ENCODE measurements around the gene RAD51B. TPM values are rescaled to one million over a fixed set of nuclear protein-coding genes. Genes with fewer than 3 reads are reported as not detected.

RAD51B gene
- total RNA-seq, 2 donors from 2014 or later, result 37.0 to 49.7 TPM

DNA sequence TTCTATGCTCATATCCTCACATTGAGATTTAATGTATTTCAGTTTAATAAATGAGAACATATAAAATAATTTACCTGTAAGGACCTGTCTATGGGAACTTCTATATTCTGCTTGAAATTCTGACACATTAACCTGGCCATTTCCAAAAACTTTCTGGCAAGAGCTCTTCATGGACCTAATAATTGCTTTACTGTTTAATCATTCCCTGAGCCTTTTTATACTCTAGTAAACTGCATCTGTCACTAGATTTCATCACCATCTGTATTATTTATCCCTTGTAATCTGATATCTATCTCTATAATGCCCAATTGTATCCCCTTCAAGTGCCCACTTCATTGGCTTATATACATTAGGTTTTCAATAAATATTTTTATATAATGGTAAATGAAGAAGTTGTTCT, 327.7 kb downstream of the RAD51B start:
- Mint-ChIP-seq H3K9me3 (peaks cover 11% of the 10 kb centered on the region), H3K36me3 (ENCODE audit: low read depth) (no peaks in the 10 kb centered on the region), H3K27ac (no peak overlapping the region), H3K4me3 (no peak overlapping the region), H3K4me1 (peaks cover 29% of the 10 kb centered on the region), H3K27me3 (no peaks in the 10 kb centered on the region)
- no peak for ATAC-seq (replicated peaks)

DNA sequence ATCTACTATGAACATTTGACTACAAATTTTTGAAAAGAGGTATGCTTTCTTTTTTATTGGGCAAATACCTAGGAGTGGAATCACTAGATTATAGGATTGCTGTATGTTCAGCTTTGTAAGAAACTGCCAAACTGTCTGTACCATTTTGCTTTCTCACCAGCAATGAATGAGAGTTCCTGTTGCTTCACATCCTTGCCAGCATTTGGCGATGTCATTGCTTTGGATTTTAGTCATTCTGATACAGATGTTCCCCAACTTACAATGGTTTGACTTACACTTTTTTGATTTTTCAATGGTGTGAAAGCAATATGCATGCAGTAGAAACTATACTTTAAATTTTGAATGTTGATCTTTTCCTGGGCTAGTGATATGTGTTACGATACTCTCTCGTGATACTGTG, 328.7 kb downstream of the RAD51B start:
- no peaks in the 10 kb centered on the region for H3K27me3 Mint-ChIP-seq
- no peak overlapping the region for H3K4me3 Mint-ChIP-seq
- ATAC-seq (replicated peaks), result peak; percentile 26
- peaks cover 11% of the 10 kb centered on the region for H3K9me3 Mint-ChIP-seq
- peaks cover 26% of the 10 kb centered on the region for H3K4me1 Mint-ChIP-seq
- H3K36me3 Mint-ChIP-seq (ENCODE audit: low read depth), result no peaks in the 10 kb centered on the region
- H3K27ac Mint-ChIP-seq, result no peak overlapping the region

- H3K9me3 Mint-ChIP-seq, result peaks cover 11% of the 10 kb centered on the region
- no peak for ATAC-seq (replicated peaks)
Measured at GRCh38 chr14:68148763-68149162, 329.2 kb downstream of the RAD51B start.

GRCh38 chr14:68153275-68153674, 333.7 kb downstream of the RAD51B start:
- ATAC-seq (replicated peaks), result no peak
- no peaks in the 10 kb centered on the region for H3K4me1 Mint-ChIP-seq
- H3K27me3 Mint-ChIP-seq, result no peaks in the 10 kb centered on the region
- H3K36me3 Mint-ChIP-seq (ENCODE audit: low read depth), result no peaks in the 10 kb centered on the region
- H3K27ac Mint-ChIP-seq, result no peak overlapping the region
- no peak overlapping the region for H3K4me3 Mint-ChIP-seq
- H3K9me3 Mint-ChIP-seq, result peaks cover 12% of the 10 kb centered on the region

More at GRCh38 chr14:68148763-68149162, 329.2 kb downstream of the RAD51B start:
- Mint-ChIP-seq H3K4me3 (no peak overlapping the region), H3K4me1 (peaks cover 22% of the 10 kb centered on the region), H3K27me3 (no peaks in the 10 kb centered on the region), H3K27ac (no peak overlapping the region), H3K36me3 (ENCODE audit: low read depth) (no peaks in the 10 kb centered on the region)

DNA sequence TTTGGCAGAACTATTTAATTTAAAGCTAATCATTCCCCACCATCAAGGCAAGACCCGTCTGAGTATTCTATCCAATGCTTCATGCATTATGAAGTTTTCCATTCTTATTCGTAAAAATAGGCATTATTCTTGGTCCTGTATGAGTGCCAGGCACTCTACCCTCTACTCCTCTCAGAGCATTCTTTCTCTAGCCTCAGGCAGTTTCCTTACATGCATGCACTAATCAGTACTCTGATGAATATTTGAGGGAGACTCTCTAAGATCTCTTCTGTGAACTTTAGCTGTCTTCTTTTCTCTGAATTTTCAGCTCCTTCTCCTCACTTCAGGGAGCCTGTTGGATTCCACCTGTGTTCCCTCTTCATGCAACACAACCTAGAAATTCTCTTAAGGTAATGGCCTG, 334.7 kb downstream of the RAD51B start:
- peaks cover 12% of the 10 kb centered on the region for H3K9me3 Mint-ChIP-seq
- no peak for ATAC-seq (replicated peaks)
- no peak overlapping the region for H3K4me3 Mint-ChIP-seq
- H3K4me1 Mint-ChIP-seq, result no peaks in the 10 kb centered on the region
- H3K27ac Mint-ChIP-seq, result no peak overlapping the region
- H3K36me3 Mint-ChIP-seq (ENCODE audit: low read depth), result no peaks in the 10 kb centered on the region
- H3K27me3 Mint-ChIP-seq, result no peaks in the 10 kb centered on the region

DNA sequence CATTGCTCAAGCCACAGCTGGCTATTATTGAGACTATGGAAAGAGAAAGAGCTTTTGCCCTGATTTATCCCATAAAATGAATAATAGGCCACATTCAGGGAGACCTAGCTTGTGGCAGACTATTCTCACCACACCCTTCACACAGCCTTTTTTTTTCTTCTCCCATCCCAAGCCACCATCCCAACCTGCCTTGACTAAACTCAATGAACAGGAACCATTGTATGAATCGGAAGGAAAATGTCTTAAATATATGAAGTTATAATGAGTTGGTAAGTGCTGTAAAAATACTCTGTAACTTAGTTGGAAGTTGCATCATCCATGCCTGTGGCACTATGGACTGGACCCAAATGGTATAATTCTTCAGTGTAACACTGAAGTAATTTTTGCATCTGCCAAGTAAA, 338.4 kb downstream of the RAD51B start:
- Mint-ChIP-seq H3K9me3 (peaks cover 4% of the 10 kb centered on the region), H3K27me3 (no peaks in the 10 kb centered on the region), H3K27ac (no peak overlapping the region), H3K4me1 (no peaks in the 10 kb centered on the region), H3K36me3 (ENCODE audit: low read depth) (no peaks in the 10 kb centered on the region), H3K4me3 (no peak overlapping the region)
- ATAC-seq (replicated peaks), result no peak

- no peak overlapping the region for H3K27ac Mint-ChIP-seq
- H3K27me3 Mint-ChIP-seq, result no peaks in the 10 kb centered on the region
- peaks cover 4% of the 10 kb centered on the region for H3K9me3 Mint-ChIP-seq
- no peak for ATAC-seq (replicated peaks)
- no peak overlapping the region for H3K4me3 Mint-ChIP-seq
- no peaks in the 10 kb centered on the region for H3K4me1 Mint-ChIP-seq
- no peaks in the 10 kb centered on the region for H3K36me3 Mint-ChIP-seq (ENCODE audit: low read depth)
Measured at GRCh38 chr14:68158640-68159039, 339.1 kb downstream of the RAD51B start.

- Mint-ChIP-seq H3K36me3 (ENCODE audit: low read depth) (no peaks in the 10 kb centered on the region), H3K4me1 (no peaks in the 10 kb centered on the region), H3K4me3 (no peak overlapping the region), H3K27ac (no peak overlapping the region), H3K9me3 (no peaks in the 10 kb centered on the region), H3K27me3 (no peaks in the 10 kb centered on the region)
- ATAC-seq (replicated peaks), result no peak
Measured at GRCh38 chr14:68159701-68160633, 340.4 kb downstream of the RAD51B start.

DNA sequence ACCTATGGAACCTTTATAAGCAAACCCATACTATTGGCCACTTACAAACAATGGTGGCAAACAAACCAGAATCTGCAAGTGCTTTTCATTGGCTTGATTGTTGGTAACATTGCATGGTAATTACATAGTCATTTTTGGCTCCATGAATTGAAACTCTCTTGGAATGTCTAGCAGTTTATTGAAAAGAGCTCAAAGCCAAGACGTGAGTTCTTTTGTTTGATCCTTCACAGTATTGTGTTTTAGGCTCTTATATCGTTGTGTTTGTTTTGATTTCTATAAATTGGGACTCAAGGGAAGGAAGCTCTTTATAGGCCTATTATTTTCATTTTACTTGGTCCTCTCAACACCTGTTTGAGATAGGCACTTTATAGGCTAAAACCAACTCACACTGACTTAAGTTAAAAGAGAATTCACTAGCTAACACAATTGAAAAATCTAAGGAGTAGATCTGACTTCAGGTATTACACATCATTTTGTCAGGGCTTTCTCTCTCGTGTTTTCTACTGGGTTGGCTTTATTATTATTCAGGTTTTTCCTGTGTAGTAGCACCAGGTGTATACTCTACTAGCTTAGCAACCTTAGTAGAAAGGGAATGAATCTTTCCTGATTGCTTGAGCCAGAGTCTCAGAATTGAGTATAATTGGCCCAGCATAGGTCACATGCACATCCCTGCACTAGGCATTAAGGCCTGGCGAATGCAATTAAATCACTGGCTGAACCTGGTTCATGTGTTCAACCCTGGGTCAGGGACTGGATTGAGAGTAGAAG, 341.4 kb downstream of the RAD51B start:
- H3K36me3 Mint-ChIP-seq (ENCODE audit: low read depth), result no peaks in the 10 kb centered on the region
- no peak overlapping the region for H3K27ac Mint-ChIP-seq
- no peaks in the 10 kb centered on the region for H3K4me1 Mint-ChIP-seq
- H3K9me3 Mint-ChIP-seq, result no peaks in the 10 kb centered on the region
- no peak for ATAC-seq (replicated peaks)
- no peaks in the 10 kb centered on the region for H3K27me3 Mint-ChIP-seq
- no peak overlapping the region for H3K4me3 Mint-ChIP-seq

GRCh38 chr14:68162887-68163286, 343.3 kb downstream of the RAD51B start:
- Mint-ChIP-seq H3K36me3 (ENCODE audit: low read depth) (no peaks in the 10 kb centered on the region), H3K4me3 (no peak overlapping the region), H3K4me1 (no peaks in the 10 kb centered on the region), H3K27ac (no peak overlapping the region), H3K9me3 (no peaks in the 10 kb centered on the region), H3K27me3 (no peaks in the 10 kb centered on the region)
- ATAC-seq (replicated peaks), result no peak

GRCh38 chr14:68164711-68165113, 345.1 kb downstream of the RAD51B start:
- ATAC-seq (replicated peaks), result no peak
- no peaks in the 10 kb centered on the region for H3K4me1 Mint-ChIP-seq
- no peaks in the 10 kb centered on the region for H3K36me3 Mint-ChIP-seq (ENCODE audit: low read depth)
- no peaks in the 10 kb centered on the region for H3K27me3 Mint-ChIP-seq
- no peaks in the 10 kb centered on the region for H3K9me3 Mint-ChIP-seq
- no peak overlapping the region for H3K4me3 Mint-ChIP-seq
- no peak overlapping the region for H3K27ac Mint-ChIP-seq

- Mint-ChIP-seq H3K9me3 (no peaks in the 10 kb centered on the region), H3K27ac (no peak overlapping the region), H3K4me3 (no peak overlapping the region), H3K27me3 (no peaks in the 10 kb centered on the region), H3K4me1 (no peaks in the 10 kb centered on the region), H3K36me3 (ENCODE audit: low read depth) (no peaks in the 10 kb centered on the region)
- no peak for ATAC-seq (replicated peaks)
Measured at GRCh38 chr14:68165274-68165843, 345.8 kb downstream of the RAD51B start.

DNA sequence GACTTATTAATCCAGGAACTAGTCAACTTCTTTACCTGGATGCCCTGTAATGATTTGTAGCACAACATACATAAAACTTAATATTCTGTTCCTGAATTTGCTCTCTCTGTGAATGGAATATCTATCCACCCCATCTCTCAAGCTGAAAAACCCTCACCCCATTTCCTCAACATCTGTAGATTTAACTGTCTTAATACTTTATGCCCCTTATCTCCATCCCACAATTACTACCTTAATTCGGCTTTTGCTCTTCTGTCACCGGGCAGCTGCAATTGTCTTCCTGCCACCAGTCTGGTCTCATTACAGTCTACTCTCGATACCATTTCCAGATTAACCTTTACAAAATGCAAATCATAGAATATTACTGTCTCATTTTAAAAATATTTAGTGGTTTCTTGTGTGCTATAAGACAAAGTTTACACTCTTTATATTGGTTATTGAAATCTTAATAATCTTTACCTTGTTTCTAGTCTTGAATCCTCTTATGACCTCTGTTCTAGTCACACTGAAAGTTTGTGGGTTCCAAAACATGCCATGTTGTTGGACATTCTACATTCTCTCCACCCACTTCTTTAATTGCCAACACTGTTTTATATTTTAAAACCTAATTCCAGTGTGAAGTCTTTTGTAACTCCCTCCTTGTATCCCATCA, 347.3 kb downstream of the RAD51B start:
- H3K36me3 Mint-ChIP-seq (ENCODE audit: low read depth), result no peaks in the 10 kb centered on the region
- no peaks in the 10 kb centered on the region for H3K9me3 Mint-ChIP-seq
- no peak overlapping the region for H3K4me3 Mint-ChIP-seq
- no peaks in the 10 kb centered on the region for H3K27me3 Mint-ChIP-seq
- H3K27ac Mint-ChIP-seq, result no peak overlapping the region
- H3K4me1 Mint-ChIP-seq, result no peaks in the 10 kb centered on the region
- no peak for ATAC-seq (replicated peaks)

DNA sequence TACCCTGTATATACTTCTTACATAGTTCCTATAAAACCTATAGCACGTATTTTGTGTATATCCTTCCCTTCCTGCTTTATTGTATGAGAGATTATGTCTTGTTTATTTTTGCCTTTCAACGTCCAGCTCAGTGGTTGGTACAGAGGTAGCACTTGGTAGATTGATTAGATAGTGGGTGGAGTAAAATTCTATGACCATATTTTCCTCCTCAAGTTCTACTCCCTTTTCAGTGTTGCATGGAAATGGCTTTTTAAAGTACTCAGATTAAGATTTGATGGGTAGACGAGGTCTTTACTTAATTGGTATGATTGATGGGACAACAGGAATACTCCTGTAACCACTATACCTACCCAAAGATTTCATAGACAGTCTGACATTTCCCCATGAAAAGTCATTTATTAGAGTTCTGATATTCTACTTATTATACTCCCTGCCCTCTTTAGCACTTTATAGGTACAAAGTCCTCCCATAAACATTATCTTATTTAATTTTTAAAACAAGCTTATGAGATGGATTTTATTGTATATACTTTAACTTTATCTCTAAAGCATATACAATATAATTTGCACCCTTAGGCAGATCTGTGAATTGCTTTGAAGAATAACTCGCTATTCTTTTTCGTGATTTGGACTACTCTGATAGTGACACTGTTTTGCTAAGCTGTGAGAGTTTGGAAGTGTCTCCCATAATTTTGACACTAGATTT, 348.0 kb downstream of the RAD51B start:
- Mint-ChIP-seq H3K9me3 (no peaks in the 10 kb centered on the region), H3K36me3 (ENCODE audit: low read depth) (no peaks in the 10 kb centered on the region), H3K27ac (no peak overlapping the region), H3K27me3 (no peaks in the 10 kb centered on the region), H3K4me3 (no peak overlapping the region), H3K4me1 (no peaks in the 10 kb centered on the region)
- no peak for ATAC-seq (replicated peaks)

Measured in activated T-helper 17 cell treated with anti-CD3 and anti-CD28 coated beads, Interleukin-2, amount 50 U/mL, for 72 hours (primary cell).